Transverse colon (tissue), 4 donors: ENCODE results near the gene LYRM4. TPM values are rescaled to one million over a fixed set of nuclear protein-coding genes. Genes with fewer than 3 reads are reported as not detected.

ENCODE experiments used
- DNase-seq: peaks from one replicate; pipeline ENCODE4 v3.0.0-alpha.2; 2019
- H3K27ac ChIP-seq, 4 donors: fragments of 200-600 bp; sonication (generic); 2 replicates each; pipeline ENCODE4 v1.5.1; 2016 to 2018; ENCODE audit warnings: inconsistent platforms in 4 of 4
- H3K27me3 ChIP-seq: fragments of 200-600 bp; sonication (generic); 2 replicates; pipeline ENCODE4 v1.5.1; 2017; ENCODE audit warnings: inconsistent platforms
- H3K36me3 ChIP-seq, 4 donors: fragments of 200-600 bp; sonication (generic); 2 replicates each; pipeline ENCODE4 v1.5.1; 2017 to 2019; ENCODE audit warnings: inconsistent platforms in 4 of 4
- H3K4me1 ChIP-seq, 4 donors: fragments of 200-600 bp; sonication (generic); 2 replicates each; pipeline ENCODE4 v1.5.1; 2017 to 2020; ENCODE audit warnings: inconsistent platforms in 4 of 4
- H3K4me3 ChIP-seq, 4 donors: fragments of 200-600 bp; sonication (generic); 1 replicate in 1 of 4; 2 replicates in 3 of 4; pipeline versions ENCODE4 v1.5.1 to v1.6.1; 2017 to 2019; ENCODE audit warnings: inconsistent platforms in 4 of 4
- H3K9me3 ChIP-seq, 2 donors: fragments of 200-600 bp; sonication (generic); 2 replicates each; pipeline ENCODE4 v1.5.1; 2017 to 2019; ENCODE audit warnings: inconsistent platforms in 2 of 2
- CTCF ChIP-seq, 5 experiments: fragments of 200-600 bp in 3 of 5; fragments of 450-650 bp in 2 of 5; sonication (generic) in 3 of 5; IDR thresholded peaks; 1 replicate in 2 of 5; 2 replicates in 3 of 5; pipeline ENCODE4 v1.5.1; 2016 to 2017; ENCODE audit warnings: antibody characterized with exemption in 5 of 5, inconsistent platforms in 3 of 5, mild to moderate bottlenecking in 2 of 5, moderate library complexity in 1 of 5
- EP300 ChIP-seq: sonication (generic); formaldehyde crosslinking; IDR thresholded peaks from one replicate; pipeline ENCODE4 v1.6.1; 2017; ENCODE audit warnings: antibody characterized with exemption, low read depth
- POLR2A ChIP-seq: fragments of 450-650 bp; IDR thresholded peaks from one replicate; pipeline ENCODE4 v1.6.1; 2016; ENCODE audit warnings: antibody characterized with exemption, mild to moderate bottlenecking, moderate library complexity
- POLR2AphosphoS5 ChIP-seq, 3 donors: sonication (generic); formaldehyde crosslinking; IDR thresholded peaks; one replicate each; pipeline ENCODE4 v1.6.1; 2016; ENCODE audit warnings: antibody characterized with exemption in 3 of 3
- WGBS, 2 donors: methylation state at CpG; one replicate each; pipeline ENCODE4 v1.1.5; 2018; ENCODE audit warnings: low coverage in 1 of 2; 5-methylcytosine and 5-hydroxymethylcytosine counted together
- in situ Hi-C, 4 donors: fragments of 200-750 bp; cut with MboI; loops; one replicate each; pipeline versions ENCODE4 v1.15.0 to v1.15.1; 2017; ENCODE audit warnings: low sequenced_read_pairs in 3 of 4, low pct_ligation_motif_present in 1 of 4, low pct_unique_long_range_greater_than_20kb in 1 of 4
- intact Hi-C: fragments of 100-400 bp; cut with DNase I; formaldehyde crosslinking; loops from one replicate; pipeline ENCODE4 v1.15.1; 2023; ENCODE audit warnings: low total_unique reads
- total RNA-seq, 4 donors: library from RNA; depleted of rRNA; stranded (reverse); fragments of >200 nt; gene quantifications; one replicate each; pipeline ENCODE4 v1.1.0, GENCODE V29; 2016

Gene LYRM4
- total RNA-seq, 4 donors from 2014 or later: 3.0 to 14.0 (median 6.9) TPM

- no peak for TF ChIP-seq POLR2AphosphoS5 (IDR thresholded peaks at IDR 0.05)
- TF ChIP-seq EP300: no peak
- TF ChIP-seq POLR2A: no peak
- intact Hi-C loops: no loop called here
Measured at GRCh38 chr6:5192135-5192794, 68.5 kb downstream of the LYRM4 start.

GRCh38 chr6:5191722-5192121 lies 69.0 kb downstream of the LYRM4 start:
- Histone ChIP-seq H3K27me3 (no peaks in the 10 kb centered on the region), H3K36me3 (no peaks in the 10 kb centered on the region), H3K4me1 (no peaks in the 10 kb centered on the region), H3K4me3 (no peak overlapping the region), H3K27ac (no peak overlapping the region), H3K9me3 (no peaks in the 10 kb centered on the region)
- intact Hi-C loops: no loop called here
- DNase-seq: no peak
- in situ Hi-C loops: no loop called here
- TF ChIP-seq EP300: no peak
- no peak for TF ChIP-seq CTCF (IDR thresholded peaks at IDR 0.05)
- WGBS, 2 donors: 95 to 100% methylated on average over 3 of the region's 3 CpGs

More at GRCh38 chr6:5192135-5192794, 68.5 kb downstream of the LYRM4 start:
- Histone ChIP-seq H3K4me1 (no peaks in the 10 kb centered on the region), H3K27me3 (no peaks in the 10 kb centered on the region), H3K27ac (no peak overlapping the region), H3K9me3 (no peaks in the 10 kb centered on the region), H3K36me3 (no peaks in the 10 kb centered on the region), H3K4me3 (no peak overlapping the region)
- 94 to 100% methylated on average over 2 to 11 of the region's 11 CpGs for WGBS, 2 donors
- in situ Hi-C loops: no loop called here
- no peak for DNase-seq

GRCh38 chr6:5191222-5191621 lies 69.5 kb downstream of the LYRM4 start:
- Histone ChIP-seq H3K27ac (no peak overlapping the region), H3K27me3 (no peaks in the 10 kb centered on the region), H3K4me1 (no peaks in the 10 kb centered on the region), H3K4me3 (no peak overlapping the region), H3K36me3 (no peaks in the 10 kb centered on the region), H3K9me3 (no peaks in the 10 kb centered on the region)
- no peak for DNase-seq
- WGBS, 2 donors: 91 to 92% methylated on average over 6 of the region's 6 CpGs
- no peak for TF ChIP-seq CTCF (IDR thresholded peaks at IDR 0.05)
- no peak for TF ChIP-seq EP300
- TF ChIP-seq POLR2A: no peak
- TF ChIP-seq POLR2AphosphoS5 (IDR thresholded peaks at IDR 0.05): no peak
- in situ Hi-C loops: no loop called here
- intact Hi-C loops: no loop called here

GRCh38 chr6:5190507-5190906 lies 70.2 kb downstream of the LYRM4 start:
- intact Hi-C loops: no loop called here
- H3K27ac ChIP-seq: no peak overlapping the region
- H3K4me1 ChIP-seq: no peaks in the 10 kb centered on the region
- H3K36me3 ChIP-seq: no peaks in the 10 kb centered on the region
- H3K4me3 ChIP-seq: no peak overlapping the region
- no peaks in the 10 kb centered on the region for H3K9me3 ChIP-seq
- no peaks in the 10 kb centered on the region for H3K27me3 ChIP-seq
- no peak for DNase-seq
- in situ Hi-C loops: no loop called here
- 87 to 100% methylated on average over 3 of the region's 3 CpGs for WGBS, 2 donors
- no peak for TF ChIP-seq EP300
- TF ChIP-seq POLR2AphosphoS5 (IDR thresholded peaks at IDR 0.05): peak in 1 of 3 donors; percentile 12

GRCh38 chr6:5188646-5189045 lies 72.1 kb downstream of the LYRM4 start:
- in situ Hi-C loops (no loop called here), intact Hi-C loops (no loop called here)
- Histone ChIP-seq H3K27me3 (no peaks in the 10 kb centered on the region), H3K4me1 (no peaks in the 10 kb centered on the region), H3K4me3 (no peak overlapping the region), H3K9me3 (no peaks in the 10 kb centered on the region), H3K36me3 (no peaks in the 10 kb centered on the region), H3K27ac (no peak overlapping the region)
- no peak for TF ChIP-seq CTCF (IDR thresholded peaks at IDR 0.05)
- no peak for TF ChIP-seq POLR2AphosphoS5 (IDR thresholded peaks at IDR 0.05)
- no peak for TF ChIP-seq EP300
- no peak for TF ChIP-seq POLR2A
- DNase-seq: no peak
- WGBS, 2 donors: 100% methylated on average over 3 of the region's 3 CpGs; no CpG with 5 or more reads in 1 of the 2 donors
